A549 (cell line): Measurements from ENCODE around the gene HSPB1. TPM values are rescaled to one million over a fixed set of nuclear protein-coding genes. Genes with fewer than 3 reads are reported as not detected.

Source experiments
- ATAC-seq, 2 experiments: fragments of 200-7000 bp in 1 of 2; fragments of >200 bp in 1 of 2; cut with Nextera tagmentation in 1 of 2; cut with Tn5 transposase in 1 of 2; 3 replicates each; pipeline versions ENCODE4 v1.8.0 to v1.9.1; 2018 to 2020; ENCODE audit warnings: mild to moderate bottlenecking in 1 of 2, moderate library complexity in 1 of 2
- CTCF ChIA-PET: fragments of 300-600 bp; sonication (Branson Sonifier 250); formaldehyde crosslinking; extraction: SDS; loops from one replicate; lab custom pipeline; 2021; ENCODE audit warnings: antibody characterized with exemption, inconsistent platforms; lab: Yijun Ruan, JAX
- POLR2A ChIA-PET: fragments of 350-600 bp; formaldehyde crosslinking; extraction: SDS; loops from one replicate; lab custom pipeline; 2021; ENCODE audit warnings: antibody characterized with exemption, inconsistent platforms; lab: Yijun Ruan, JAX
- DNase-seq, 2 experiments: peaks; one replicate each; pipeline versions ENCODE4 v3.0.0 to v3.0.0-alpha.2; 2011 to 2016; ENCODE audit warnings: low read depth in 1 of 2, low spot score in 1 of 2
- FAIRE-seq: peaks from 2 replicates; lab custom pipeline; 2011; peaks lifted over from hg19 to GRCh38; lab: Jason Lieb, UNC
- H3K27ac ChIP-seq, 2 experiments: fragments of >200 bp; sonication (Bioruptor Twin); formaldehyde crosslinking; 3 replicates each; pipeline ENCODE4 v1.5.1; 2016 to 2017
- H3K4me1 ChIP-seq: fragments of >200 bp; sonication (Bioruptor Twin); formaldehyde crosslinking; 3 replicates; pipeline ENCODE4 v1.6.1; 2016
- H3K4me2 ChIP-seq: fragments of >200 bp; sonication (Bioruptor Twin); formaldehyde crosslinking; 3 replicates; pipeline ENCODE4 v1.6.1; 2016
- H3K4me3 ChIP-seq: fragments of >200 bp; sonication (Bioruptor Twin); formaldehyde crosslinking; 3 replicates; pipeline ENCODE4 v1.5.1; 2016
- H3K9me3 ChIP-seq: fragments of >200 bp; sonication (Bioruptor Twin); formaldehyde crosslinking; 3 replicates; pipeline ENCODE4 v1.6.1; 2016
- ATOH8 ChIP-seq: fragments of 250-450 bp; sonication (Bioruptor Pico); IDR thresholded peaks from 2 replicates; pipeline ENCODE4 v1.5.0; 2020; ENCODE audit warnings: low read depth, mild to moderate bottlenecking, moderate library complexity
- BCL3 ChIP-seq: fragments of >200 bp; sonication (Bioruptor Twin); formaldehyde crosslinking; IDR thresholded peaks from 3 replicates; pipeline ENCODE4 v1.6.1; 2016
- BHLHE40 ChIP-seq: IDR thresholded peaks from 2 replicates; pipeline ENCODE4 v1.6.1; 2012; ENCODE audit warnings: low read depth, low read length, inconsistent platforms
- CBX8 ChIP-seq: fragments of 200-600 bp; sonication (generic); IDR thresholded peaks from 2 replicates; pipeline ENCODE4 v1.6.1; 2016
- CEBPB ChIP-seq, 2 experiments: fragments of >200 bp in 1 of 2; sonication (Bioruptor Twin) in 1 of 2; formaldehyde crosslinking in 1 of 2; IDR thresholded peaks; 2 replicates each; pipeline ENCODE4 v1.6.1; 2012 to 2016
- CHD2 ChIP-seq: fragments of 150-350 bp; IDR thresholded peaks from 2 replicates; pipeline ENCODE4 v1.6.1; 2014; ENCODE audit warnings: low read length; ENCODE audit not compliant: partially characterized antibody
- CTCF ChIP-seq: fragments of >200 bp; sonication (Bioruptor Twin); formaldehyde crosslinking; IDR thresholded peaks from 3 replicates; pipeline ENCODE4 v1.5.1; 2016
- E2F6 ChIP-seq: IDR thresholded peaks from 2 replicates; pipeline ENCODE4 v1.6.1; 2012; ENCODE audit warnings: low read depth, borderline replicate concordance
- FOSL2 ChIP-seq, 2 experiments: fragments of 450-650 bp in 1 of 2; fragments of >200 bp in 1 of 2; sonication (Bioruptor Twin) in 1 of 2; formaldehyde crosslinking; IDR thresholded peaks; 2 replicates each; pipeline versions ENCODE4 v1.5.0 to v1.6.1; 2016 to 2020; ENCODE audit warnings: mild to moderate bottlenecking in 1 of 2, moderate library complexity in 1 of 2
- HES2 ChIP-seq: fragments of >200 bp; sonication (Bioruptor Twin); formaldehyde crosslinking; IDR thresholded peaks from 2 replicates; pipeline ENCODE4 v1.6.1; 2016
- HOXB13 ChIP-seq: fragments of 250-450 bp; sonication (Bioruptor Pico); IDR thresholded peaks from 2 replicates; pipeline ENCODE4 v1.5.0; 2020; ENCODE audit warnings: low read depth, mild to moderate bottlenecking, moderate library complexity
- KDM1A ChIP-seq: fragments of 200-600 bp; sonication (generic); IDR thresholded peaks from 2 replicates; pipeline ENCODE4 v1.6.1; 2016; ENCODE audit warnings: low read depth, mild to moderate bottlenecking
- KDM5A ChIP-seq: fragments of 200-600 bp; sonication (generic); IDR thresholded peaks from 2 replicates; pipeline ENCODE4 v1.6.1; 2016; ENCODE audit warnings: antibody characterized with exemption, mild to moderate bottlenecking
- MAFK ChIP-seq: fragments of 450-650 bp; IDR thresholded peaks from 2 replicates; pipeline ENCODE4 v1.6.1; 2014; ENCODE audit not compliant: partially characterized antibody
- MAX ChIP-seq: IDR thresholded peaks from 2 replicates; pipeline ENCODE4 v1.6.1; 2012
- NFE2L2 ChIP-seq: fragments of 150-350 bp; conservative IDR thresholded peaks from 2 replicates; pipeline ENCODE4 v1.6.1; 2014; ENCODE audit warnings: low read length
- NPAS2 ChIP-seq: fragments of 250-450 bp; sonication (Bioruptor Pico); IDR thresholded peaks from 2 replicates; pipeline ENCODE4 v1.8.0; 2022; ENCODE audit warnings: mild to moderate bottlenecking, moderate library complexity, borderline replicate concordance
- NR3C1 ChIP-seq: fragments of >200 bp; sonication (Bioruptor Twin); formaldehyde crosslinking; IDR thresholded peaks from 3 replicates; pipeline ENCODE4 v1.6.1; 2017
- PHF8 ChIP-seq: fragments of 200-600 bp; sonication (generic); IDR thresholded peaks from 2 replicates; pipeline ENCODE4 v1.6.1; 2016; ENCODE audit warnings: low read depth, mild to moderate bottlenecking, antibody characterized with exemption, moderate library complexity, borderline replicate concordance
- POLR2A ChIP-seq: IDR thresholded peaks from 2 replicates; pipeline ENCODE4 v1.6.1; 2012; ENCODE audit warnings: mild to moderate bottlenecking, low read length
- SREBF2 ChIP-seq: fragments of 450-650 bp; IDR thresholded peaks from 2 replicates; pipeline ENCODE4 v1.6.1; 2014; ENCODE audit warnings: mild to moderate bottlenecking, moderate library complexity
- TFCP2L1 ChIP-seq: fragments of 250-450 bp; sonication (Bioruptor Pico); IDR thresholded peaks from 2 replicates; pipeline ENCODE4 v1.5.0; 2021; ENCODE audit warnings: mild to moderate bottlenecking
- TP53 ChIP-seq: fragments of 250-450 bp; sonication (Bioruptor Pico); IDR thresholded peaks from 2 replicates; pipeline ENCODE4 v1.5.0; 2021; ENCODE audit warnings: mild to moderate bottlenecking, moderate library complexity
- USF2 ChIP-seq: fragments of 450-650 bp; IDR thresholded peaks from 2 replicates; pipeline ENCODE4 v1.6.1; 2014; ENCODE audit warnings: antibody characterized with exemption
- ZSCAN20 ChIP-seq: fragments of 250-450 bp; sonication (Bioruptor Pico); IDR thresholded peaks from 2 replicates; pipeline ENCODE4 v1.8.0; 2022; ENCODE audit warnings: mild to moderate bottlenecking, moderate library complexity
- WGBS: methylation state at CpG from one replicate; pipeline ENCODE4 v1.1.6; 2017; ENCODE audit errors: missing lambda C conversion rate; 5-methylcytosine and 5-hydroxymethylcytosine counted together
- polyA plus RNA-seq, 4 experiments: library from polyadenylated mRNA; depleted of rRNA in 3 of 4; stranded (reverse); fragments of >200 nt; fragmentation: RNase III in 1 of 4; extraction: RNeasy Plus Mini Kit Qiagen cat#74134 plus additional on column Dnase treatment in 1 of 4; gene quantifications; 2 replicates in 3 of 4; 3 replicates in 1 of 4; pipeline ENCODE4 v1.2.3, GENCODE V29; 2011 to 2017

HSPB1 gene
- polyA plus RNA-seq, 2 of the 4 experiments (the other 2 are of a cell fraction), result 209 to 620 TPM

- ATAC-seq (peak in 1 of 2 experiments; percentile 17; a peak in 2 of 6 replicates), DNase-seq (no peak)
- Histone ChIP-seq H3K9me3 (no peaks in the 10 kb centered on the region), H3K4me2 (no peak overlapping the region), H3K4me3 (no peak overlapping the region), H3K4me1 (peaks cover 23% of the 10 kb centered on the region)
- WGBS, result 76% methylated on average over 23 of the region's 29 CpGs
- ChIA-PET CTCF (interaction anchor here (0.7 to 32.9 kb wide), 7 partner anchors 8 to 108 kb away, joined by 3 to 764 read pairs (median 6); partner anchors contain the start of gene HSPB1), POLR2A (no interaction called here)
- TF ChIP-seq BHLHE40, result no peak
- no peak for TF ChIP-seq E2F6
- TF ChIP-seq NR3C1, result no peak
- TF ChIP-seq ATOH8 (CRISPR knock-in tag), result no peak
- no peak for TF ChIP-seq PHF8
- TF ChIP-seq BCL3, result no peak
- TF ChIP-seq ZSCAN20, result no peak
- TF ChIP-seq USF2, result no peak
- no peak for TF ChIP-seq SREBF2
- no peak for TF ChIP-seq POLR2A
- no peak for TF ChIP-seq KDM5A
- no peak for TF ChIP-seq NFE2L2
- no peak for TF ChIP-seq KDM1A
- TF ChIP-seq HOXB13 (CRISPR knock-in tag), result no peak
- no peak for TF ChIP-seq MAX
- TF ChIP-seq HES2, result no peak
- no peak for TF ChIP-seq FOSL2 (IDR thresholded peaks at IDR 0.05)
- TF ChIP-seq FOSL2 (CRISPR knock-in tag; IDR thresholded peaks at IDR 0.05), result no peak
- no peak for TF ChIP-seq TFCP2L1 (CRISPR knock-in tag)
- no peak for TF ChIP-seq CBX8
- TF ChIP-seq, all 56 proteins: peak for 0
- FAIRE-seq, result no peak
- no peak overlapping the region for H3K27ac ChIP-seq
These were observed 16.7 kb upstream of the HSPB1 start for GRCh38 chr7:76285604-76286374.

- no peak for TF ChIP-seq BCL3
- TF ChIP-seq HES2, result no peak
- no peak for TF ChIP-seq TP53 (CRISPR knock-in tag)
- no peak for TF ChIP-seq TFCP2L1 (CRISPR knock-in tag)
- TF ChIP-seq ZSCAN20, result no peak
- no peak for TF ChIP-seq PHF8
- no peak for TF ChIP-seq FOSL2 (IDR thresholded peaks at IDR 0.05)
- TF ChIP-seq FOSL2 (CRISPR knock-in tag; IDR thresholded peaks at IDR 0.05), result no peak
- TF ChIP-seq CTCF, result no peak
- no peak for TF ChIP-seq NPAS2 (CRISPR knock-in tag)
- TF ChIP-seq MAFK, result no peak
- no peak for TF ChIP-seq CEBPB (IDR thresholded peaks at IDR 0.05)
- TF ChIP-seq CHD2, result no peak
- CTCF ChIA-PET, result interaction anchor here (0.5 to 32.9 kb wide), 7 partner anchors 9 to 1739 kb away, joined by 3 to 764 read pairs (median 9); partner anchors contain the start of gene HSPB1
- POLR2A ChIA-PET, result no interaction called here
These were observed 15.6 kb upstream of the HSPB1 start for GRCh38 chr7:76286842-76287403.

More at GRCh38 chr7:76286842-76287403, 15.6 kb upstream of the HSPB1 start:
- H3K4me2 ChIP-seq, result no peak overlapping the region
- no peak overlapping the region for H3K4me3 ChIP-seq
- WGBS, result 88% methylated on average over 16 of the region's 16 CpGs
- H3K9me3 ChIP-seq, result no peaks in the 10 kb centered on the region
- DNase-seq, result no peak
- H3K27ac ChIP-seq, result peak overlapping the region in 1 of 2 experiments; percentile 19; a peak in 2 of 6 replicates
- ATAC-seq, result no peak
- peaks cover 29% of the 10 kb centered on the region for H3K4me1 ChIP-seq
- FAIRE-seq, result no peak
